ENCODE measurements around the gene ZNF281. TPM values are rescaled to one million over a fixed set of nuclear protein-coding genes. Genes with fewer than 3 reads are reported as not detected.
A peak's percentile ranks its signal among the peaks of the same experiment; 100 is the strongest.

Gene ZNF281
- total and polyA plus RNA-seq, 7 experiments from 2014 or later, result 16.3 to 35.3 (median 27.3) TPM

- H3K4me3 ChIP-seq (ENCODE audit: low read length), result no peak overlapping the region
- H3K27ac ChIP-seq (ENCODE audit: low read depth, low read length), result no peak overlapping the region
- H3K9me3 ChIP-seq (ENCODE audit: control insufficient read depth in 2 of 3, low read length in 3 of 3), result no peaks in the 10 kb centered on the region
- POLR2A ChIA-PET, result no interaction called here
- H3K4me1 ChIP-seq (ENCODE audit: control insufficient read depth in 2 of 2, insufficient read depth in 2 of 2, low read length in 2 of 2), result no peaks in the 10 kb centered on the region
- ATAC-seq (no peak), DNase-seq (no peak)
- Mint-ChIP-seq H3K9me3 (no peaks in the 10 kb centered on the region), H3K27me3 (peaks cover 0 to 7% (median 0%) of the 10 kb centered on the region in 5 donors), H3K36me3 (peaks cover 0 to 30% (median 14%) of the 10 kb centered on the region in 5 donors), H3K27ac (peak overlapping the region in 1 of 9 donors; percentile 51), H3K4me1 (peaks cover 0 to 7% (median 0%) of the 10 kb centered on the region in 7 donors), H3K4me3 (no peak overlapping the region)
- CTCF ChIA-PET, result no interaction called here
- intact Hi-C loops (cut with micrococcal nuclease), result no loop called here
- H3K36me3 ChIP-seq (ENCODE audit: control insufficient read depth in 2 of 3, insufficient read depth in 3 of 3, low read length in 3 of 3), result no peaks in the 10 kb centered on the region
- no peaks in the 10 kb centered on the region for H3K27me3 ChIP-seq (ENCODE audit: control insufficient read depth in 2 of 2, insufficient read depth in 2 of 2, low read length in 2 of 2)
Observed at GRCh38 chr1:200369131-200369530, 40.7 kb downstream of the ZNF281 start.

- H3K27ac ChIP-seq (ENCODE audit: low read depth, low read length), result no peak overlapping the region
- H3K27ac Mint-ChIP-seq, result no peak overlapping the region
- peaks cover 0 to 9% (median 0%) of the 10 kb centered on the region in 7 donors for H3K4me1 Mint-ChIP-seq
- no peaks in the 10 kb centered on the region for H3K4me1 ChIP-seq (ENCODE audit: control insufficient read depth in 2 of 2, insufficient read depth in 2 of 2, low read length in 2 of 2)
- ATAC-seq, result no peak
- H3K27me3 ChIP-seq (ENCODE audit: control insufficient read depth in 2 of 2, insufficient read depth in 2 of 2, low read length in 2 of 2), result no peaks in the 10 kb centered on the region
- peaks cover 0 to 26% (median 14%) of the 10 kb centered on the region in 5 donors for H3K36me3 Mint-ChIP-seq
- H3K4me3 ChIP-seq (ENCODE audit: low read length), result no peak overlapping the region
- H3K9me3 ChIP-seq (ENCODE audit: control insufficient read depth in 2 of 3, low read length in 3 of 3), result no peaks in the 10 kb centered on the region
- CTCF ChIA-PET, result no interaction called here
- POLR2A ChIA-PET, result no interaction called here
- H3K9me3 Mint-ChIP-seq, result no peaks in the 10 kb centered on the region
- intact Hi-C loops (cut with micrococcal nuclease), result no loop called here
- H3K4me3 Mint-ChIP-seq, result no peak overlapping the region
- DNase-seq, result no peak
- H3K36me3 ChIP-seq (ENCODE audit: control insufficient read depth in 2 of 3, insufficient read depth in 3 of 3, low read length in 3 of 3), result no peaks in the 10 kb centered on the region
- peaks cover 0 to 6% (median 0%) of the 10 kb centered on the region in 5 donors for H3K27me3 Mint-ChIP-seq
Observed at GRCh38 chr1:200368556-200368955, 41.3 kb downstream of the ZNF281 start.

DNA sequence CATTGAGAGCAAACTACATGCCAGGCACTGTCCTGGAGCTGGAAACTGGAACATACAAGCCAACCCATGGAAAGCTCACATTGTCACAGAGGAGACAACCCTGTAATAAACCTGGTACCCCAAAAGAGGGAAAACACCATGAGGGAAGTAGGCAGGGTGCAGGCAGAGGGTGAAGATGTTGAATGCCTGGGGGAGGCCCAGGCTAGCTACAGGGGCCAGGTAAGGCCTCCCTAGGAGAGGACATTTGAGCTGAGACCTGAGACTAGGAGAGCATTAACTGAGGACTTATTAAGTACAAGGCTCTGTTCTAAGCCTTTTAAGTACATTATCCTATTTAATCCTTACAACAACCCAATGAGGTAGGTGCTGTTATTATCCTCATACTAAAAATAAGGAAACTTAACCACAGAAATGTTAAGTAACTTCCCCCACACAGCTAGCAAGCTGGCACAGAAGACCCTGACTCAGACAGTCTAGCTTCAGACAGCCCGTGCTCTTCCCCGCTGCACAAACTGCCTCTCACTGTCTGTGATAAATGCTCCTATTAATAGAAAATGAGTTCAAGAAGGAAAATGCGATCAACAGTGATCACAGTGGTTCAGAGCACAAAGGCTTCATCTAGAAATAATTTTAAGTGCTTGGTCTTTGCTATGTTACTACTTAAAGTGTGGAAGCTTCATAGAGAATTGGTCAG lies 41.8 kb downstream of the ZNF281 start:
- Histone ChIP-seq H3K4me1 (ENCODE audit: control insufficient read depth in 2 of 2, insufficient read depth in 2 of 2, low read length in 2 of 2) (no peaks in the 10 kb centered on the region), H3K27me3 (ENCODE audit: control insufficient read depth in 2 of 2, insufficient read depth in 2 of 2, low read length in 2 of 2) (no peaks in the 10 kb centered on the region), H3K4me3 (ENCODE audit: low read length) (no peak overlapping the region), H3K9me3 (ENCODE audit: control insufficient read depth in 2 of 3, low read length in 3 of 3) (no peaks in the 10 kb centered on the region), H3K27ac (ENCODE audit: low read depth, low read length) (no peak overlapping the region), H3K36me3 (ENCODE audit: control insufficient read depth in 2 of 3, insufficient read depth in 3 of 3, low read length in 3 of 3) (no peaks in the 10 kb centered on the region)
- ATAC-seq (peak; percentile 72), DNase-seq (no peak)
- Mint-ChIP-seq H3K9me3 (no peaks in the 10 kb centered on the region), H3K4me3 (no peak overlapping the region), H3K27ac (no peak overlapping the region), H3K36me3 (peaks cover 0 to 25% (median 14%) of the 10 kb centered on the region in 5 donors), H3K4me1 (peaks cover 0 to 9% (median 0%) of the 10 kb centered on the region in 7 donors), H3K27me3 (peaks cover 0 to 6% (median 0%) of the 10 kb centered on the region in 5 donors)
- POLR2A ChIA-PET, result no interaction called here
- intact Hi-C loops (cut with micrococcal nuclease), result no loop called here
- CTCF ChIA-PET, result interaction anchor here (0.6 kb wide), 1 partner anchor 617 kb away, joined by 3 read pairs; no protein-coding TSS in a partner anchor

DNA sequence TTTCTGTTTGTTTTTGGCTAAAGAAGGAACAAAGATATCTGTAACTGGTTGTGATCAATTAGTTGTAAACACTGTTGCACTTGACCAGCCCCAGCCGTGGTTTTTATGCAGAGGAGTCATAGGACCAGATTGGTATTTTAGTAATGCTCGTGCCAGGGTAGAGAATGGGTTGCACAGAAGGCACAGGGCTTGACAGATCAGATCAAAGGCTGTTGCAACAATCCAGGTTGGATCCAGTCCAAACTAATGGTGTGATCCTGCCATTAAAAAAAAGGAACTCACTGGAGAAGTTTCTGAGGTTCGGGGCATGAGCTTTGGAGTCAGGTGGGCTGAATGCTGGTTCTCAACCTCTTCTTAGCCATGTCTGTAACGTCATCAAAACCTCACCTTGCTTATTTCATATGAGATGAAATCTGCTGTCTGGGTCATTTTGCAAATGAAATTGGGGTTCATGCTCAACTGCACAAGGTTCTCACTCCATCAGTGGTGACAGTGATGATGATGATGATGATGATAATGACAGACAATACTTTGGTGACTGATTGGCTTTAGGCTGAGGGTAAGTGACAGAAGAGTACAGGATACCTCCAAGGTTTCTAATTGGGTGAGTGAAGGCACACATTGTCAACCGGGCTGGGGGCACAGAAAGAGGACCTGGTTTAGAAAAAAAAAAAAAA lies 43.1 kb downstream of the ZNF281 start:
- Mint-ChIP-seq H3K9me3 (no peaks in the 10 kb centered on the region), H3K27ac (no peak overlapping the region), H3K36me3 (peaks cover 0 to 22% (median 14%) of the 10 kb centered on the region in 5 donors), H3K27me3 (peaks cover 0 to 6% (median 0%) of the 10 kb centered on the region in 5 donors), H3K4me1 (peaks cover 0 to 9% (median 0%) of the 10 kb centered on the region in 7 donors), H3K4me3 (no peak overlapping the region)
- ChIA-PET POLR2A (no interaction called here), CTCF (no interaction called here)
- H3K27me3 ChIP-seq (ENCODE audit: control insufficient read depth in 2 of 2, insufficient read depth in 2 of 2, low read length in 2 of 2), result no peaks in the 10 kb centered on the region
- intact Hi-C loops (cut with micrococcal nuclease), result no loop called here
- H3K36me3 ChIP-seq (ENCODE audit: control insufficient read depth in 2 of 3, insufficient read depth in 3 of 3, low read length in 3 of 3), result no peaks in the 10 kb centered on the region
- DNase-seq (no peak), ATAC-seq (no peak)
- no peak overlapping the region for H3K27ac ChIP-seq (ENCODE audit: low read depth, low read length)
- no peaks in the 10 kb centered on the region for H3K4me1 ChIP-seq (ENCODE audit: control insufficient read depth in 2 of 2, insufficient read depth in 2 of 2, low read length in 2 of 2)
- no peak overlapping the region for H3K4me3 ChIP-seq (ENCODE audit: low read length)
- no peaks in the 10 kb centered on the region for H3K9me3 ChIP-seq (ENCODE audit: control insufficient read depth in 2 of 3, low read length in 3 of 3)

DNA sequence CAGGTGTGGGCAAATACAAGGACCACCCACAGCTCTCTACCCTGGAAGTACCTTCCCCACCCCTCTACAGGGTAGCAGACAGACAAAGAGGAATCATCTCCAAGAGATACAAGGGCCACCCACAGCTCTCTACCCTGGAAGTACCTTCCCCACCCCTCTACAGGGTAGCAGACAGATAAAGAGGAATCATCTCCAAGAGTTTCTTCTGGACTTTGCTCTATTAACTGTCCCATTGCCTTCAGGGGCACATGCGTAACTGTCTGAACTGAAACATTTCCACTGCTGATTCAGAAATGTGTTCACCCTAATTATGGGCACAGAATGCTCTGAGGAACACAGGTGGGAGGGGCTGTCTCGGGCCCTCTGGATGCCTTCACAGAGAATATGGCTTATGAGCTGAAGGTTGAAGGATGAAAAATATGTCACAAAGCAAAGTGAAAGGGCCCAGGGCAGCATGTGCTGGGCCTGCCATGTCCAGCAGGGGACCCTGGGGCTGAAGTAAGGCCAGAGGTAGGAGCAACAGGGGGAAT lies 43.9 kb downstream of the ZNF281 start:
- H3K9me3 Mint-ChIP-seq, result no peaks in the 10 kb centered on the region
- H3K36me3 Mint-ChIP-seq, result peaks cover 0 to 22% (median 14%) of the 10 kb centered on the region in 5 donors
- DNase-seq (no peak), ATAC-seq (no peak)
- H3K4me3 ChIP-seq (ENCODE audit: low read length), result no peak overlapping the region
- intact Hi-C loops (cut with micrococcal nuclease), result no loop called here
- H3K27ac ChIP-seq (ENCODE audit: low read depth, low read length), result no peak overlapping the region
- H3K27ac Mint-ChIP-seq, result no peak overlapping the region
- peaks cover 0 to 6% (median 0%) of the 10 kb centered on the region in 5 donors for H3K27me3 Mint-ChIP-seq
- no peaks in the 10 kb centered on the region for H3K36me3 ChIP-seq (ENCODE audit: control insufficient read depth in 2 of 3, insufficient read depth in 3 of 3, low read length in 3 of 3)
- POLR2A ChIA-PET, result no interaction called here
- H3K4me1 ChIP-seq (ENCODE audit: control insufficient read depth in 2 of 2, insufficient read depth in 2 of 2, low read length in 2 of 2), result no peaks in the 10 kb centered on the region
- H3K27me3 ChIP-seq (ENCODE audit: control insufficient read depth in 2 of 2, insufficient read depth in 2 of 2, low read length in 2 of 2), result no peaks in the 10 kb centered on the region
- CTCF ChIA-PET, result interaction anchor here (0.5 to 0.7 kb wide), 3 partner anchors 31 to 367 kb away, joined by 3 to 4 read pairs (median 4); no protein-coding TSS in a partner anchor
- peaks cover 0 to 9% (median 0%) of the 10 kb centered on the region in 7 donors for H3K4me1 Mint-ChIP-seq
- H3K4me3 Mint-ChIP-seq, result no peak overlapping the region
- no peaks in the 10 kb centered on the region for H3K9me3 ChIP-seq (ENCODE audit: control insufficient read depth in 2 of 3, low read length in 3 of 3)

DNA sequence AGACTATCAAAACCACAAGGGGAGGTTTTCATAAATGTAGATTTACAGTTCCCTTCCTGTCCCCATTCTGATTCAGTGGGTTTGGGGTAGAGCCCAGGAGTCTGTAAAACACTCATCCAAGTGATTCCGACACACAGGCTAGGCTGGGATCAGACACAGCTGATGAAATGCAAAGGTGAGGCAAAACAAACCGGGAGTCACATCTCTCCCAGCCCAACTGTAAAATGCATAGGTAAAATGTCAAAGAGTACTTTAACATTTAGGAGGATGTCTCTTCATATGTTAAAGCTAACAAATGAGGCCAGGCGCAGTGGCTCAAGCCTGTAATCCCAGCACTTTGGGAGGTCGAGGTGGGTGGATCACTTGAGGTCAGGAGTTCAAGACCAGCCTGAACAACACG lies 45.0 kb downstream of the ZNF281 start:
- Histone ChIP-seq H3K27me3 (ENCODE audit: control insufficient read depth in 2 of 2, insufficient read depth in 2 of 2, low read length in 2 of 2) (no peaks in the 10 kb centered on the region), H3K27ac (ENCODE audit: low read depth, low read length) (no peak overlapping the region), H3K4me1 (ENCODE audit: control insufficient read depth in 2 of 2, insufficient read depth in 2 of 2, low read length in 2 of 2) (no peaks in the 10 kb centered on the region), H3K4me3 (ENCODE audit: low read length) (no peak overlapping the region), H3K36me3 (ENCODE audit: control insufficient read depth in 2 of 3, insufficient read depth in 3 of 3, low read length in 3 of 3) (no peaks in the 10 kb centered on the region), H3K9me3 (ENCODE audit: control insufficient read depth in 2 of 3, low read length in 3 of 3) (no peaks in the 10 kb centered on the region)
- Mint-ChIP-seq H3K9me3 (no peaks in the 10 kb centered on the region), H3K4me1 (peaks cover 0 to 9% (median 0%) of the 10 kb centered on the region in 7 donors), H3K36me3 (peaks cover 0 to 20% (median 12%) of the 10 kb centered on the region in 5 donors), H3K27me3 (peaks cover 0 to 6% (median 0%) of the 10 kb centered on the region in 5 donors), H3K27ac (no peak overlapping the region), H3K4me3 (no peak overlapping the region)
- ChIA-PET CTCF (no interaction called here), POLR2A (no interaction called here)
- no peak for DNase-seq
- intact Hi-C loops (cut with micrococcal nuclease), result no loop called here
- ATAC-seq, result no peak

All from naive thymus-derived CD4-positive, alpha-beta T cell (primary cell).